CD4-positive, alpha-beta T cell treated with Interleukin-10 for 1 hour (primary cell): ENCODE data around the gene GRIP2.

ENCODE experiments used
- DNase-seq: peaks from one replicate; pipeline ENCODE4 v3.0.0-alpha.2; 2020

The GRIP2 gene

DNA sequence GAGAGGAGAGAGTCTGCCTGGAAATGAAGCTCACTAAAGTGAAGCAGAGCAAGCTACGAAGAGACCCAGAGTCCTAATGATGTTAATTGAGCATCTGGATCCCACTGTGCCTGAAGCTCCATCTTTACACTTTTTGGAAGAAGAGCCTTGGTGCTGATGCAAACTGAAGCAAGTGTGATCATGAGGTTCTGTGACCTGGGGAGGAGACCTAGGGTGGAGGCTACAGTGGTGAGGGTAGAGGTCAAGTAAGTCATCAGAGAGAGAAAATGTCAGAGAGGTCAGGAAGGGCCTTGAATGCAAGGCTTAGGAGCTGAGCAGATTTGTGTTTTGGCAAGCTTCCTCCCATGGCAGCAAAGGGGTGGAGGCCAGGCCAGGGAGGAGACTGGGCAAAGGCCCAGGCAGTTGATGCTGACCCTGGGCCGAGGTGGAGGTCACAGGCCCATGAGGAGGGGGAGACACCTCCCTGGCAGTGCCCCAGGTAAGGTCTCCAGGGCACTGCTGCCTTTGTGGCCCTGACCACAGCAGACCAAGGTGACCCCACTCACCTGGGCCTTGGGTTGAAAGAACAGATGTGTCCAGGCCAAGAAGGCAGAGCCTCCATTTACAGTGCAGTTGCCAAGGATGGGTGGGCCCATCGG lies 1.6 kb downstream of the GRIP2 start:
- no peak for DNase-seq

DNA sequence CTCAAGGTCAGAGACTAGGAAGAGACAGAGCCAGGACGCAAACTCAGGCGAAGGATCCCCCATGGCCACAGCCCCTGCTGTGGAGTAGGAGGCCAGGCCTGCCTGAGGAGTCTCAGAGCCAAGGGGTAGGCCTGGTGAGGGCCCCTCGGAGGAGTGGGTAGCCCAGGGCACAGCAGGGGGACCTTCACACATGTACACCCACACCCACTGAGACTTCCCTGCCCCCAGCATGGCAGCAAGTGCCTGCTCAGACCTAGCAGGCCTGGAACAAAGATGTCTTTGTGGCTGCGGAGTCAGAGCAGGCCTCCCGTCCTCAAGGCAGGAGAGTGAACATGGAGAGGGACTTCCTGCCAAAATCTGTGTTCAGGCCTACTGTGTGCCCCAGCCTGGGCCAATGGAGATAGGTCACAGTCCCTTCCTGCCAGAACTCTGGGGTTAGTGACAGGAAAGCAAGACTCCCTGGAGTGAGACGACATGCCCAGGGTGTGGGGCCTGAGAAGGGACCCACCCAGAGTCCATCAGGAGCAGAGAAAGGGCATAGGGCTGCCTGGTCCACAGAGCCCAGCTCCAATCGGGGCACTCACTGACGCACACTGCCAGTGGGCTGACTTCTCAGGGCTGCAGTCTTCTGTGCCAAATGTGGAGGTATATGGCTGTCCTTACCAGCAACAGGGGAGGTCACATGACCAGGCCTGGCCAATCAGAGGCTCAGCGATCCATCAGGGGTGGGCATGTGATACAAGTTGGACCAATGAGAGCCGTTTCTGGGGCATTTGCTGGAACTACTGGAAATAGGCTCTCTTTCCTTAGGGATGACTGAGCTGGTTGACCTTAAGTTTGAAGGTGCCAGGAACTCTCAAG lies 2.3 kb downstream of the GRIP2 start:
- no peak for DNase-seq

DNA sequence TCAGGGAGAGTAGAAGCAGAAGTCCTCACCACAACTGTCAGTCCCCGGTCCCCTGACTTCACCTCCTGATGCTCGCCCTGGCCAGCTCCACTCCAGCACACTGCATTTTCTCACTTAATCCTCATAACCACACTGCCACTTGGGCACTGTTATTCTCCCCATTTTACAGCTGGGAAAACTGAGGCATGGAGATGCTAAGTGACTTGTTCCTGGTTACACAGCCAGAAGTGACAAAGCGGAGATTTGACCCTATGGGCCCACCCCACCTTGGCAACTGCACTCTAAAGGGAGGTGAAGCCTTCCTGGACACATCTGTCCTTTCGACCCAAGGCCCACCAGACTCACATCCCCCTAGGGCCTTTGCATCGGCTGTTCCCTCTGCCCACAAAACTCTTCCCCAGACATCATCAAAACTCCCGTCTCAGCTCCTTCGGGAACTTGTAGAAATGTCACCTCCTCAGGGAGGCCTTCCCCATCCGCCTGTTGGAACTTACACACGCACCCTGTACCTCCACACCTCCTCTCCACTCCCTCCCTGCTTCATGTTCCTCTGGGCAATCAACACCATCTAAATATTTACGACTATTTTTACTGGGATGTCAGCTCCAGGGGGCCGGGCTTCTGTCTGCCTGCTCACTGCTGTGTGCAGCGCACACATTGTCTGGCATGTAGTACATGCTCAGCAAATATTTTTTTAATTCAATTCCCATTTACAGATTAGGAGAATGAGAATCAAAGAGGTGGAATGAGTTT lies 3.1 kb downstream of the GRIP2 start:
- no peak for DNase-seq

DNA sequence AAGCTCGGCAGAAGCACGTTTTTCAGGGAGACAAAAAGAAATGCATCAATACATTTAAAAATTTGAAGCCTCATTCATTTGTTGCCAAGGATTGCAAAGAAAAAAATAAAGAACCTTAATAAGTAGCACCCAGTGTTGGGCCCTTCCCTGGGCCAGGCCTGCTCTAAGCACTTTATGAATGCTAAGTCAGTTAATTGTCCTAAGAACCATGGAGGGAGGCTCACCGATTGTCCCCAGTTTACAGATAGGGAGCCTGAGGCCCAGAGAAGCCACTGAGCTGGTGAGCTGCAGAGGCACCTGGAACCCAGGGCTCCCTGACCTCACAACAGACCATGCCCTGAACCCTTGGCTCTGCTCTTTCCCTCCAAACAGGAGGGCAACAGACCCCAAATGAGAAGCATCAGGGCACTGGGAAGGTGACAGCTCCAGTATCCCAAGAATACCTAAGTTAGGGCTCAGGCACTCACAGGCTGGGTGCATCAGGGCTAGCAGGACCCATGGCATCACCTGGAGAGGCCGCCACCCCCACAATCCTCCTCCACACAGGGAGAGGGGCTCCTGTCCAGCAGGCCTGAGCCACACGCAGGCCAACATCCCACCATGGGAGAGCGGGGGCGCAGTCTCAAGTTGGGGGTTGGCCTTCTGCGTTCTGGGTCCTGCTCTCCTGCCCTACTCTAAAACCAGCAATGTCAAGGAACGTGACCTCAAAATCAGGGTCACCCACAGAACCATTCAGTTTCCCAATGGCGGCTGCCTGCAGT lies 3.9 kb downstream of the GRIP2 start:
- no peak for DNase-seq

DNA sequence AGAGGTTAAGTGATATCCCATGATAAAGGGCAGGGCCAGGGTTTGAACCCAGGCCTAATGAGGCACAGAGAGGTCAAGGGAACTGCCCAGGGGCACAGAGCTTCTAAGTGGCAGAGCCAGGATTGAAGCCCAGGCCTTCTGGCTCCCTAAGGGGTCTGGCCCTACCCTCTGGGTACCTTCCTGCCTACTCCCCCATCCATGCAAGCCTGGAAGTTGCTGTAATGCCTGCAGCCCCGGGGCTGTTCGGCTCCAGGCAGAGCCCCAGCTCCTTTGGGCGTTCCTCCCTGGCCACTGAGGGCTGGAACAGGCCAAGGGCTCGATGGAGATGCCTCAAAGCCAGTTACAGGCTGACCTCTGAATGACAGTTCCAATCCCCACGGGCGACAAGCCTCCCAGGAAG lies 4.5 kb downstream of the GRIP2 start:
- DNase-seq: no peak

DNA sequence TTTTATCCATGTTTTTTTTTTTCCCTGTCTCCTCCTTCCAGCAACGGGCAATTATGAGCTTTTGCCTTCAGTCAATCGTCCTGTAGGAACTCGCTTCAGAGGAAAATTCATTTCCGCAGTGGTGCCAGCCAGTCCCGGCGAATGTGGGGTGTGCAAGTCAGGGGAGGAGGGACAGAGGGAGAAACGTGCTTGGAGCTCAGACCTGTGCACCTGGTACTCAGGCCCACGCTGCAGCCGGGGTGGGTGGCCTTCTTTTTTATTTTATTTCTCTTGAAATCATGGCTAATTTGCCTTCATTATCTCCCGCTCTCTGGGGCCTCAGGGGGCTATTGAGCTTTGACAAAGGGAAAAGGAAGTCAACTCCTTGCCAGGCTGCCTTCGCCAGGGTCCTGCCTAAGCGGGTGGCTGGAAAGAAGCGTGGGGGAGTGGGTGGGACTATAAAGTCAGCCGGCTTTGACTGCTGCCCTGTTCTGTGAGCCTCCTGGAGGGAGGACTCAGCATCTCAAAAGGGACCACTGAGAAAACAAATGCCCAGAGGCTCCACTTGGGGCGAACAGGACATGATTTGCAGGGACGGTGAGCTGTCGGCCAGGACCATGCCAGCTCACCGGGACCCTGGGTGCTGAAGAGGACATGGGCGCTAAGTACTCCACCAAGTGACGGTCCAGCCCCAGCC lies 5.5 kb downstream of the GRIP2 start:
- DNase-seq: no peak

DNA sequence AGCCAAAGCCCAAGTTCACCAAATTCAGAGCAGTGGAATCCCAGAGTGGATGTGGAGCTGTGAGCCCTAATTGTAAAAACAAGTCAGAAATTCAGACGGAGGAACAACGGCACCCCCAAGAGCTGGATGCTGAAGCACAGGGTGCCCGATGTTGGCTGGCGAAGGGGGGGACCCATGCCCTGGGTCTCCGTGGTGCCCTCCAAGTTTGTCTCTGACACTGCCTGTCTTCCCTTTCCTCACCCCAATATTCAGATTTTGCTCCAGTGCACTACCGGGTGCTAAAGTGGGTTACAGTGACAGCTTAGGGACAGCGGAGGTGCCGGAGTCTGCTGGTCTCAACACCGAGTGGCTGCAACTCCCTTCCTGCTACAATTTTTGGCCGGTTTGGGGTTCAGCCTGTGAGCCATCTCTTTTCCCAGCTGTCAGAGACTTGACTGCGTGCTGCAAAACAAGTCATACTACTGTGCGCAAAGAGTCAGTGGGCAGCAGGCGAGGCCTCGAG lies 6.6 kb downstream of the GRIP2 start:
- DNase-seq: no peak

DNA sequence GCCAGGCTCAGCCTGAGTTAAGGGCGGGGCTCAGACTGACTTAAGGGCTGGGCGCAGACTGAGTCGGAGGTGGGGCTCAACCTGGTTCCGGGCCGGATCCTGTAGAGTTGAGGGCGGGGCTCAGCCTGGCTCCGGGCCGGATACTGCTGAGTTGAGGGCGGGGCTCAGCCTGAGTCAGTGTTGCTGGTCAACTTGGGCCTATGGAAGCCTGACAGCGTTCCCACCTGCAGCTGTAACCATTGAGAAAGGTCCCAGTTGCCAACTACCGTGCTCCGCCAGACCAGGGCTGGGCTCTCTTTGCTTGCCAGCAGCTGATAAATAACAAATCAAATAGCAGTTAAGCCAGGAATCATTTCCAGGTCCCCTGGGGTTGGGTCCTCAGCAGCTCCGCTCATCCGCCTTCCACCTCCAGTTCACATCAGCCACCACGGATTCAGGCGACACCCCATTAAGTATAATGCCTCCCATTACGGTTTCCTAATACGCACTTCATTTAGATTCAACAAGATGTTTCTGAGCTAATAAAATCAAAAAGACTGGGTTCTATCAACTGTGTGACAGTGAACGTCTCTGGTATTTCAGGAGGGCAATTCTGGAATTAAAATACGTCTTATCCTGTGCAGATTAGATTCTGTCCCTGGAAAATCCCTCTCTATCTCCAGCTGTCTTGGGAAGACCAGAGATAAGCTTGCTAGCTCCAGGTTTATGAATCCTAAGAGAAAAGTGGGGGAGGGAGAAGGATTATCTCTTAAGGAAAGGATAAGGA lies 7.3 kb downstream of the GRIP2 start:
- no peak for DNase-seq

DNA sequence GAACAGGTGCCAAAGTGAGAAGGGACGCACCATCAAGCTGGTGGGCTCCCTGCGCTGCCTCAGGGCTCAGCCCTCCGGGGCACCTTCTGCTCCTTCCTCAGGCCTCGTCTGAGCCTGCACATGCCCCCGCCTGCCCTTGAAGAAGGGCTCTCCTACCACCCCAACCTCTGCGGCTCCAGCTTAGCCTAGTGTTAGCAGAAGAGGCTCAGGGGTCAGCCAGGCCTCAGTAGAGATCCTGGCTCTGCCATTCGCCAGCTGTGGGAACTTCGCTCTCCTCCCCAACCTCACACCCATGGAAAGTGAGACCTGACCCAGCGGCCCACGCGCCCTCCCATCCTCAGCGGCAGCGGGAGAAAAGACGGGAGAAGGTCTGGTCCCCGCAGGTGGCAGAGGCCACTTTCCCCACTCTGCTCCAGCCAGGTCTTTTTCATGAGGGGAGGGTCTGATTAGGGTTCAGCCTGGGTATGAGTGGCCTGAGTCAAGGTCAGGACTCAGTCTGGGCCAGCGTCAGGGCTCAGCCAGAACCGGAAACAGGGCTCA lies 8.2 kb downstream of the GRIP2 start:
- no peak for DNase-seq

DNA sequence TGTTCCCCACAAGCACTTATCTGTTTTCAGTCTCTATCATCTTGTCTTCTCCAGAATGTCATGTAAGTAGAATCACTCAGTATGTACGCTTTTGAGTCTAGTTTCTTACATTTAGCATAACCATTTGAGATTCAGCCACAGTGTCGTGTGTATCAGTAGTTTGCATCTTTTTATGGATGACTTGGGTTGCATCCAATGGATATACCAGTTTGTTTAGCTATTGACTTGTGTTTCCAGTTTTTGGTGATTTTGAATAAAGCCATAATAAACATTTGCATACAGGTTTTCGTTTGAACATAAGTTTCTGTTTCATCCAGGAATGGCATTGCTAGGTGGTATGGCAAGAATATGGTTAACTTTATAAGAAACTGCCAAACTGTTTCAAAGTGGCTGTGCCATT lies 12.1 kb downstream of the GRIP2 start:
- no peak for DNase-seq

DNA sequence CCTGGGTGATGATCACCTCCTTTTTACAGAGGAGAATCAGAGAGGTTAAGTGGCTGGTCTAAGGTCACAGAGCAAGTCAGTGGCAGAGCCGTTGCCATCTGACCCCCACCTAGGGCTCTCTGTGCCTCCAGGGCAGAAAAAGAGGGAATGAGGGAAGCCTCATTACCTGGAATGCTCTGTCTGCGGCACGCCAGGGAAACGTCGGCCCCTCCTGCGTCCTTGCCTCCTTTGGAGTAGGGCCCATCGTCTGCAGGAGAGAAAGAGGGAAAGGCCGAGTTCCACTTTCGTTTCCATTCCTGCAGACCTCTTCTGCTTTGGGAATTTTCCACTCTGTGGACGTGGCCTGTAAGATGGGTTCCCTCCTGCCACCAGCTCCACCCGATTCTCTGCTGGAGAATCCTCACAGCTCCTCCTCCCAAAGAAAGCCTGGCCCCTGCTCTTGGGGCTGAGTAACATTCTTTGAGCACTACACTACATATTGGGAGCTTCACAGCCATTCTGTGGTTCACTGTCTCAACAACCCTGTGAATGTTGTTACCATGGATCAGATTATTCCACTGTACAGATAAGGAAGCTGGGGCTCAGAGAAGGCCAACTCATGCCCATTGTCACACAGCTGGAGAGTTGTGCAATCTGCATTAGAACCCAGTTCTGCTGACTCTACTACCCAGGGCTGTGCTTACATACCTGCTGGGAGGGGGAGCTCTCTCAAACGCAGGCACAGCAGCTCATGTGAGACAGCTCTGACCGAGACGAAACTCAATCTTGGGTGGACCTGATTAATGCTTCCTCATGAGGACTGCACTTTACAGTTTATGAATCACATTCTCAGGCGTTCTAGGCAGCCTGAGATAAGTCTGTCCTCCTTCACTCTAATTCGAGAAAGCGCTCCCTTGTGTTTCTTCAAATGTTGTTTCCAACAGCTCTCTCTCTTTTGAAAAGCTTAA lies 14.2 kb downstream of the GRIP2 start:
- DNase-seq: no peak

DNA sequence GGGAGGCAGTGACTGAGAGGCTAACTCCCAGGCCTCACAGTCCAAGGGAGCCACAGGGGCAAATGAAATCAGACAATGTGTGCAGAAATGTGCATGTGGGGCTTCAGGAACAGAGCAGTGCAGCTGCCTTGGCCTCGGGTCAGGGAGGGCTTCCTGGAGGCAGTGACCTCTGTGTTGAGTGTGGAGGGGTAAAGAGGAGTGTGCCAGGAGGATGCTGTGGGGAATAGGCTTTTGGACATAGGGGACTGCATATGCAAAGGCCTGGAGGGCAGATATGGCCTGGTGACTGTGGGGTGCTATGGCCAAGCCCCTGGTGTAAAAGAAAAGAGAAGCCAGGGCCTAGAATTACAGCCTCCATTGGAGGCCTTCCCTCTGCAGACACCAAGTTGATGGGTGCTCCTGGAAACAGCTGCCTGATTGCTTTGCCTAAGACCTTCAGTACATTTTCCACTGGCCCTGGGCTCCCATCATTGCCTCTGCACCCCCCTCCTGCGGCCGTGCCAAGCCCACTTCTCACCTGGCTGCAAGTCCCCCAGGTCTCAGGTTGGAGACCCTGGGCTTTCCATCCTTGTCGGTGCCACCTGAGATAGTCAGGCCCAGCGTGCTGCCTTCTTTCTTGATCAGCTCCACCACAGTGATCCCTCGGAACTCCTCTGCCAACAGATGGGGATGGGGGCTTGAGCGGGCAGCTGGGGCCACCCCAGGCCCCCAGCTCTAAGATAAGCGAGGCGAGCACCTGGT lies 15.1 kb downstream of the GRIP2 start:
- DNase-seq: no peak

DNA sequence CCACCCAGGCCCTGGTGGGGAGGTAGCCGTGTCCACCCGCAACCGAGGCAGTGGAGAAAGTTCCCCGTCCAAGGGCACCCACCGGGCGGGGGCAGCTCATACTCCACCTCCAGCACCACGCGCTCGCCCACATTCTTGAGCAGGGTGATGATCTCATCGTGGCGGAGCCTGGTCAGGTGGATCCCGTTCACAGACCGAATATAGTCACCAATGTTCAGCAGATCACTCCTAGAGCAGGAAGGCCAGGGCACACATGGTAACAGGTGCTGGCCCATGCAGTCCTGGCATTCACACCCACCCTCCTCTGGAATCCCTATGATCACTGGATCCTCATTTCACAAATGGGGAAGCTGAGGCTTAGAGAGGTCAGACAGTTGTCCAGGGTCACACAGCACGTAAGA lies 15.8 kb downstream of the GRIP2 start:
- DNase-seq: no peak

DNA sequence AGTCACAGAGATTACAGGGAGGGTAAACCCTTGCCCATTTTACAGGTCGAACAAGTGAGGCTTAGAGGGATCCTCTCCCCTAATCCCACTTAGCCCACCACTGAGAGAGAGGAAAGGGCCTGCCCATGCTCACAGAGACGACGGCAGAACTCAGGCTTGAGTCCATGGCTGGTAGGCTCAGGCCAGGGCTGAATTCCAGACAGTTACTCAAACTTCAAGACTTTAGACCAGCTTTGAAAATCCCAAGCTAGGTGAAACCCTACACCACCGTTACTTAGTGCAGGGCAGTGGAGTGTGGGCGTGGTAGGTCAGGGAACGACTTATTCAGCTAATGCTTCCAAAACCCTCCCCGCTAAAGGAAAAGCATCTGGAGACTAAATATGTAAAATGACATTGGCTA lies 16.4 kb downstream of the GRIP2 start:
- no peak for DNase-seq

DNA sequence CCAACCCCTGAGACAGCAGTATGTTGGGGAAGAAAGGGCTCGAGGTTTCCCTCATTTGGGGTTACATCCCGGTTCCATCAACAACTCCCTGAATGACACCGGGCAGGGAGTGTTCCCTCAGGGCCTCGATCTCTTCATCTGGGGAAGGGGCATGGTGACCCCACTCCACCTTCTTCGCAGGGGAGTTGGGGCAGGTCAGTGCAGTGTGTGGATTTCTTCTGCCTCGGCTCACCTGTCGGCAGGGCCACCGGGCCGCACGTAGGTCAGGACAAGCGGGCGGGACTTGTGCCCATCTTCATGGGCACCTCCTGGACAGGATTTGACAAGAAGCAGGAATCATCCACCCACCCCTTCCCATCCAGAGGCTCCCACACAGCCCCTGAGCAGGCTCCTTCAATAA lies 17.4 kb downstream of the GRIP2 start:
- no peak for DNase-seq

DNA sequence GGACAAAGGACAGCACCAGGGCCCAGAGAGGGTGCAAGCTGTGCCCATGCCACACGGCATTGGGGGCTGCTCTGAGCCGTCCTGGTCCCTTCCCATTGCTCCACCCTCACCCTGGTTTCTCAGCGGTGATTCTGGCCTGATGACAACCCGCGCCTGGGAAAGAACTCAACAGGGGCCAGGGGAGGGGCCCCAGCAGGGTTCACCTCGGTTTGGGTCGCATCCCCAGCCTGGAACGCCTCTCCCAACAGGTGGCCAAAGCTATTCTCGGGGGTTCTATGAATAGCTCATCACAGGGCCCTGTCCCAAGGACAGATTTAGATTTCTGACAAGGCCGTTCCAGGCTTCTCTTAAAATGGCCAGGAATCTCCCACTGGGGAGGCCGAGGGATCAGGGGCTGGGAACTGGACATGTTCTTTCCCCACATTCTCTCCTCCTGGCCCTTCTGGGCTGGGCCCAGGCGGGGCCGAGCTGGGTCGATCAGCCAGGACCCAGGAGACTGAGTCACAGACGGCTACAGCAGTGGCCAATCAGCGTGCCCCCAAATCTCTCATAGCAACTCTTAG lies 17.9 kb downstream of the GRIP2 start:
- no peak for DNase-seq

DNA sequence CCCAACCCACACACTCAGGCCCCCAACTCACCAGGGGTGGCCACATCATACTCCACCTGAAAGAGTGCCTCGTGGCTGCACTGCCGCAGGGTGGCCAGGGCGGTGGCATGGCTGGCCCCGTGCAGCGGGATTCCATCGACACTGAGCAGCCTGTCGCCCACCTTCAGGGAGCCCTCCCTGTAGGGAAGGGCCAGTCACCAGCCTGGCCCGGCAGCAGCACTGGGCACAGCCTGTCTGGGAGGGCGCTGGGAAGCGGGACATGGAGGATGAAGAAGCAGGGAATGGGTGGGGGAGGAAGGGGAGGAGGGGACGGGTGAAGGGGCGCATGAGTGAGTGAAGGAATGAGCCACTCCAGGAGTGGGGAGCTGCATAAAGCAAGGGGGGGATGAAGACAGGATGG lies 18.5 kb downstream of the GRIP2 start:
- DNase-seq: no peak

DNA sequence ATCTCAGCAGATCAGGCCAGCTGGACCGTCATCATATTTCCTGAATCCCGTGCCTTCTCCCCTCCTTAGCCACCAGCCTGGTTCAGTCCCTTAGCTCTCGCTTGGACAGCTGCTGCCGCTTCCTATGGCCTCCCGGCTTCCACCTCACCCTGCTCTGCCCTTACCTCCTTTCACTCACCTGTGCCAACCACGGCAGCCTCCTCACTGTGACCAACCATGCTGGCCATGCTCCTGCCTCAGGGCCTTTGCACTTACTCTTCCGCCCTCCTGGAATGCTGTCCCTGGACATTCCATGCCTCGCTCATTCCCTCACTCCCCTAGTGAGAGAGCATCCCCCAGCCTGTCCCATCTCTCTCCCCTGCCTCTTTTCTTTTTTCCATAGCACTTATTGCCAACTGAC lies 19.2 kb downstream of the GRIP2 start:
- DNase-seq: no peak

DNA sequence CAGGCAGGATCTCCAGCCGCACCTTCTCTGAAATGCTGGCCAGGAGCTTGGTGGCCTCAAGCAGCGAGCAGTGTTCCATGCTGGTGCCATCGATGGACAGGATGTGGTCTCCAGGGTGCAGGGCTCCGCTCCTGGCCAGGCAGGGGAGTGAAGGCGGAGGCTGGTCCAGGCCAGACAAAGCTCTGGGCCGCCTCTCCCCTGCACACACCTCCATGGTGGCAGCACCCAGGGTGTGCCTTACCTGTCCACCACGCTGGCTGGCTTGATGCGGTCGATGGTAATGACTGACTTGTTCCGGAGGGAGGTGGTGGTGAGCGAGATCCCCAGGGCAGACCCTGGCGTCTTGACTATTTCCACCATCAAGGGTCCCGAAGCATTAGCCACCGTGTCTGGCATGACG lies 20.0 kb downstream of the GRIP2 start:
- DNase-seq: no peak
